GM18909 (cell line): ENCODE data around the gene ARGLU1.

Experiments
- ATAC-seq: cut with Tn5 transposase; IDR thresholded peaks from one replicate; pipeline ENCODE4 v1.9.1; 2021; ENCODE audit warnings: mild to moderate bottlenecking; ENCODE audit not compliant: unreplicated experiment, poor library complexity

Gene ARGLU1

GRCh38 chr13:106506286-106506685, 61.7 kb downstream of the ARGLU1 start:
- no peak for ATAC-seq

- ATAC-seq = no peak
Measured at GRCh38 chr13:106505732-106506131, 62.2 kb downstream of the ARGLU1 start.

GRCh38 chr13:106505295-106505694, 62.6 kb downstream of the ARGLU1 start:
- no peak for ATAC-seq

GRCh38 chr13:106503730-106504453, 64.0 kb downstream of the ARGLU1 start:
- no peak for ATAC-seq

GRCh38 chr13:106503272-106503671, 64.7 kb downstream of the ARGLU1 start:
- ATAC-seq = no peak

- ATAC-seq = no peak
Measured at GRCh38 chr13:106500445-106500844, 67.5 kb downstream of the ARGLU1 start.

- peak; percentile 68 for ATAC-seq
Measured at GRCh38 chr13:106499896-106500295, 68.0 kb downstream of the ARGLU1 start.

GRCh38 chr13:106499113-106499512, 68.8 kb downstream of the ARGLU1 start:
- no peak for ATAC-seq

GRCh38 chr13:106498571-106498970, 69.4 kb downstream of the ARGLU1 start:
- ATAC-seq = no peak

GRCh38 chr13:106498158-106498557, 69.8 kb downstream of the ARGLU1 start:
- no peak for ATAC-seq

GRCh38 chr13:106497079-106497478, 70.9 kb downstream of the ARGLU1 start:
- no peak for ATAC-seq

GRCh38 chr13:106496072-106496997, 71.6 kb downstream of the ARGLU1 start:
- ATAC-seq = no peak

- ATAC-seq = no peak
Measured at GRCh38 chr13:106494936-106495335, 73.0 kb downstream of the ARGLU1 start.

- no peak for ATAC-seq
Measured at GRCh38 chr13:106494506-106494905, 73.4 kb downstream of the ARGLU1 start.

GRCh38 chr13:106493533-106494220, 74.3 kb downstream of the ARGLU1 start:
- ATAC-seq = peak; percentile 91

GRCh38 chr13:106492588-106493475, 75.1 kb downstream of the ARGLU1 start:
- ATAC-seq = no peak

GRCh38 chr13:106491928-106492587, 75.9 kb downstream of the ARGLU1 start:
- no peak for ATAC-seq
